Caco-2 (cell line): Measurements from ENCODE around the gene TEF. TPM values are rescaled to one million over a fixed set of nuclear protein-coding genes. Genes with fewer than 3 reads are reported as not detected.

Experiments used
- BruUV-seq: library from RNA; stranded (reverse); fragments of 400-500 nt; replicated peaks from 2 replicates; lab custom pipeline; 2021; lab: Mats Ljungman, UMichigan
- CTCF ChIA-PET: fragments of 300-600 bp; sonication (Branson Sonifier 250); formaldehyde crosslinking; loops from one replicate; lab custom pipeline; 2022; ENCODE audit warnings: antibody characterized with exemption; lab: Charles Lee
- POLR2A ChIA-PET: fragments of 300-600 bp; sonication (Branson Sonifier 250); formaldehyde crosslinking; loops from one replicate; lab custom pipeline; 2022; ENCODE audit warnings: antibody characterized with exemption; lab: Charles Lee
- DNase-seq, 2 experiments: peaks; one replicate each; pipeline versions ENCODE4 v3.0.0 to v3.0.0-alpha.2; 2020 to 2022
- H3K27me3 ChIP-seq: replicated peaks from 2 replicates; pipeline ENCODE4 v1.6.0; 2011; ENCODE audit warnings: low read length; ENCODE audit not compliant: control insufficient read depth, insufficient read depth
- H3K36me3 ChIP-seq: 2 replicates; pipeline ENCODE4 v1.5.1; 2011; ENCODE audit warnings: low read length; ENCODE audit not compliant: control insufficient read depth, insufficient read depth
- H3K4me1 ChIP-seq: fragments of 250-450 bp; sonication (Bioruptor Pico); 2 replicates; pipeline ENCODE4 v1.5.1; 2020; ENCODE audit warnings: mild to moderate bottlenecking
- H3K4me3 ChIP-seq: 2 replicates; pipeline ENCODE4 v1.5.1; 2011; ENCODE audit warnings: low read depth, mild to moderate bottlenecking, control low read depth, low read length
- H3K9me3 ChIP-seq: fragments of 250-450 bp; sonication (Bioruptor Pico); 2 replicates; pipeline ENCODE4 v1.5.1; 2020; ENCODE audit warnings: mild to moderate bottlenecking, moderate library complexity
- H3K27ac Mint-ChIP-seq: one replicate; pipeline ENCODE4 v1.8.0; 2022; ENCODE audit warnings: mixed read lengths; ENCODE audit not compliant: unreplicated experiment
- H3K27me3 Mint-ChIP-seq: one replicate; pipeline ENCODE4 v1.8.0; 2022; ENCODE audit warnings: mixed read lengths; ENCODE audit not compliant: insufficient read depth, unreplicated experiment
- H3K36me3 Mint-ChIP-seq: one replicate; pipeline ENCODE4 v1.8.0; 2022; ENCODE audit warnings: mild to moderate bottlenecking, mixed read lengths; ENCODE audit not compliant: insufficient read depth, unreplicated experiment
- H3K4me1 Mint-ChIP-seq: one replicate; pipeline ENCODE4 v1.8.0; 2022; ENCODE audit warnings: low read depth, mixed read lengths; ENCODE audit not compliant: unreplicated experiment
- H3K4me3 Mint-ChIP-seq: one replicate; pipeline ENCODE4 v1.8.0; 2022; ENCODE audit warnings: mild to moderate bottlenecking, moderate library complexity, mixed read lengths; ENCODE audit not compliant: unreplicated experiment
- H3K9me3 Mint-ChIP-seq: one replicate; pipeline ENCODE4 v1.8.0; 2022; ENCODE audit warnings: mixed read lengths; ENCODE audit not compliant: unreplicated experiment
- intact Hi-C: fragments of 100-400 bp; cut with micrococcal nuclease; formaldehyde crosslinking; loops from one replicate; pipeline ENCODE4 v1.10.0; 2022; ENCODE audit not compliant: unreplicated experiment
- total RNA-seq: library from RNA; stranded (reverse); gene quantifications from 2 replicates; pipeline ENCODE4 v1.2.3, GENCODE V29; 2022
- TF ChIP-seq, protein P1 (sequence below), 2 experiments: fragments of 200-600 bp in 1 of 2; IDR thresholded peaks; 1 replicate in 1 of 2; 2 replicates in 1 of 2; pipeline versions ENCODE4 v1.5.1 to v1.8.0; 2011 to 2022; ENCODE audit warnings: antibody characterized with exemption in 1 of 2, control low read depth in 1 of 2, inconsistent platforms in 1 of 2, low read depth in 1 of 2, low read length in 1 of 2, mild to moderate bottlenecking in 1 of 2, moderate library complexity in 1 of 2; ENCODE audit not compliant: insufficient read depth in 1 of 2, severe bottlenecking in 1 of 2, unreplicated experiment in 1 of 2

Gene TEF
- total RNA-seq, 1 experiment from 2014 or later, result 13.8 TPM

- Histone ChIP-seq H3K4me1 (peaks cover 1% of the 10 kb centered on the region), H3K27me3 (no peaks in the 10 kb centered on the region), H3K9me3 (no peaks in the 10 kb centered on the region), H3K4me3 (no peak overlapping the region), H3K36me3 (no peaks in the 10 kb centered on the region)
- TF ChIP-seq, protein P1, sequence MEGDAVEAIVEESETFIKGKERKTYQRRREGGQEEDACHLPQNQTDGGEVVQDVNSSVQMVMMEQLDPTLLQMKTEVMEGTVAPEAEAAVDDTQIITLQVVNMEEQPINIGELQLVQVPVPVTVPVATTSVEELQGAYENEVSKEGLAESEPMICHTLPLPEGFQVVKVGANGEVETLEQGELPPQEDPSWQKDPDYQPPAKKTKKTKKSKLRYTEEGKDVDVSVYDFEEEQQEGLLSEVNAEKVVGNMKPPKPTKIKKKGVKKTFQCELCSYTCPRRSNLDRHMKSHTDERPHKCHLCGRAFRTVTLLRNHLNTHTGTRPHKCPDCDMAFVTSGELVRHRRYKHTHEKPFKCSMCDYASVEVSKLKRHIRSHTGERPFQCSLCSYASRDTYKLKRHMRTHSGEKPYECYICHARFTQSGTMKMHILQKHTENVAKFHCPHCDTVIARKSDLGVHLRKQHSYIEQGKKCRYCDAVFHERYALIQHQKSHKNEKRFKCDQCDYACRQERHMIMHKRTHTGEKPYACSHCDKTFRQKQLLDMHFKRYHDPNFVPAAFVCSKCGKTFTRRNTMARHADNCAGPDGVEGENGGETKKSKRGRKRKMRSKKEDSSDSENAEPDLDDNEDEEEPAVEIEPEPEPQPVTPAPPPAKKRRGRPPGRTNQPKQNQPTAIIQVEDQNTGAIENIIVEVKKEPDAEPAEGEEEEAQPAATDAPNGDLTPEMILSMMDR (IDR thresholded peaks at IDR 0.05; ENCODE audit: insufficient read depth in 1 of 2, low read depth in 1 of 2, low read length in 1 of 2, severe bottlenecking in 1 of 2, unreplicated experiment in 1 of 2), result no peak
- H3K9me3 Mint-ChIP-seq, result no peaks in the 10 kb centered on the region
- ChIA-PET POLR2A (no interaction called here), CTCF (no interaction called here)
- no peak for DNase-seq
- H3K36me3 Mint-ChIP-seq, result peaks cover 5% of the 10 kb centered on the region
- H3K27me3 Mint-ChIP-seq, result no peaks in the 10 kb centered on the region
- H3K4me1 Mint-ChIP-seq, result peaks cover 15% of the 10 kb centered on the region
- H3K27ac Mint-ChIP-seq, result no peak overlapping the region
- intact Hi-C loops, result no loop called here
- BruUV-seq, result no TSS peak
- no peak overlapping the region for H3K4me3 Mint-ChIP-seq
These were observed 25.7 kb downstream of the TEF start for GRCh38 chr22:41407433-41407832.

GRCh38 chr22:41408665-41409064 lies 26.9 kb downstream of the TEF start:
- no peak overlapping the region for H3K4me3 ChIP-seq
- no peak overlapping the region for H3K27ac Mint-ChIP-seq
- no peaks in the 10 kb centered on the region for H3K36me3 ChIP-seq
- peaks cover 10% of the 10 kb centered on the region for H3K4me1 Mint-ChIP-seq
- peaks cover 7% of the 10 kb centered on the region for H3K4me1 ChIP-seq
- H3K36me3 Mint-ChIP-seq, result peaks cover 12% of the 10 kb centered on the region
- no peaks in the 10 kb centered on the region for H3K9me3 ChIP-seq
- TF ChIP-seq, protein P1 (IDR thresholded peaks at IDR 0.05; ENCODE audit: insufficient read depth in 1 of 2, low read depth in 1 of 2, low read length in 1 of 2, severe bottlenecking in 1 of 2, unreplicated experiment in 1 of 2), result no peak
- no TSS peak for BruUV-seq
- POLR2A ChIA-PET, result no interaction called here
- no peaks in the 10 kb centered on the region for H3K27me3 Mint-ChIP-seq
- DNase-seq, result no peak
- no peak overlapping the region for H3K4me3 Mint-ChIP-seq
- CTCF ChIA-PET, result interaction anchor here (0.6 kb wide), 3 partner anchors 12 to 118 kb away, joined by 3 to 6 read pairs (median 3); no protein-coding TSS in a partner anchor
- no peaks in the 10 kb centered on the region for H3K9me3 Mint-ChIP-seq
- intact Hi-C loops, result no loop called here
- H3K27me3 ChIP-seq, result no peaks in the 10 kb centered on the region

GRCh38 chr22:41410311-41410751 lies 28.6 kb downstream of the TEF start:
- H3K27ac Mint-ChIP-seq, result peak overlapping the region; percentile 75
- no peaks in the 10 kb centered on the region for H3K9me3 Mint-ChIP-seq
- no TSS peak for BruUV-seq
- H3K27me3 ChIP-seq, result no peaks in the 10 kb centered on the region
- TF ChIP-seq, protein P1 (IDR thresholded peaks at IDR 0.05; ENCODE audit: insufficient read depth in 1 of 2, low read depth in 1 of 2, low read length in 1 of 2, severe bottlenecking in 1 of 2, unreplicated experiment in 1 of 2), result no peak
- H3K4me1 Mint-ChIP-seq, result peaks cover 16% of the 10 kb centered on the region
- H3K4me3 ChIP-seq, result no peak overlapping the region
- intact Hi-C loops, result no loop called here
- H3K36me3 Mint-ChIP-seq, result peaks cover 23% of the 10 kb centered on the region
- H3K4me3 Mint-ChIP-seq, result no peak overlapping the region
- no peak for DNase-seq
- H3K9me3 ChIP-seq, result no peaks in the 10 kb centered on the region
- no peaks in the 10 kb centered on the region for H3K27me3 Mint-ChIP-seq
- peaks cover 12% of the 10 kb centered on the region for H3K4me1 ChIP-seq
- CTCF ChIA-PET, result no interaction called here
- no peaks in the 10 kb centered on the region for H3K36me3 ChIP-seq
- POLR2A ChIA-PET, result no interaction called here
